Measurements from ENCODE around the gene IFNGR1. TPM values are rescaled to one million over a fixed set of nuclear protein-coding genes. Genes with fewer than 3 reads are reported as not detected.

IFNGR1 gene
- 58.3 TPM for total RNA-seq (ENCODE audit: unreplicated experiment)
- long read RNA-seq, transcript IFNGR1-201 (7 exons, 2,139 nt), result major isoform, 62 of 73 reads
- long read RNA-seq, partial matches to known transcripts, result 1 of 73 reads
- long read RNA-seq, other reads (novel, unspliced or antisense), result 6 of 73 reads

- Mint-ChIP-seq H3K4me1 (ENCODE audit: unreplicated experiment) (peaks cover 41% of the 10 kb centered on the region), H3K36me3 (ENCODE audit: low read depth, unreplicated experiment) (peaks cover 5% of the 10 kb centered on the region), H3K27me3 (ENCODE audit: unreplicated experiment) (peaks cover 3% of the 10 kb centered on the region), H3K27ac (ENCODE audit: unreplicated experiment) (peak within 1 kb of the TSS; percentile 91), H3K4me3 (ENCODE audit: unreplicated experiment) (peak within 1 kb of the TSS; percentile 99), H3K9me3 (ENCODE audit: unreplicated experiment) (no peaks in the 10 kb centered on the region)
- TF ChIP-seq CTCF (IDR thresholded peaks at IDR 0.05; ENCODE audit: unreplicated experiment), result no peak
- DNase-seq (ENCODE audit: low spot score), result peak; percentile 95
Observed at GRCh38 chr6:137218917-137219663, at the start of gene IFNGR1. Gene IFNGR1, minus strand, starts transcription at chr6:137219385. Its CDS starts 58 bp downstream, at chr6:137219327.

GRCh38 chr6:137268911-137269310, 49.7 kb upstream of the IFNGR1 start:
- no peak for DNase-seq (ENCODE audit: low spot score)
- TF ChIP-seq CTCF (IDR thresholded peaks at IDR 0.05; ENCODE audit: unreplicated experiment), result no peak
- Mint-ChIP-seq H3K27me3 (ENCODE audit: unreplicated experiment) (peaks cover 4% of the 10 kb centered on the region), H3K27ac (ENCODE audit: unreplicated experiment) (no peak overlapping the region), H3K4me1 (ENCODE audit: unreplicated experiment) (no peaks in the 10 kb centered on the region), H3K36me3 (ENCODE audit: low read depth, unreplicated experiment) (no peaks in the 10 kb centered on the region), H3K9me3 (ENCODE audit: unreplicated experiment) (no peaks in the 10 kb centered on the region), H3K4me3 (ENCODE audit: unreplicated experiment) (no peak overlapping the region)

- Mint-ChIP-seq H3K9me3 (ENCODE audit: unreplicated experiment) (no peaks in the 10 kb centered on the region), H3K4me1 (ENCODE audit: unreplicated experiment) (peaks cover 3% of the 10 kb centered on the region), H3K4me3 (ENCODE audit: unreplicated experiment) (no peak overlapping the region), H3K27me3 (ENCODE audit: unreplicated experiment) (peaks cover 4% of the 10 kb centered on the region), H3K36me3 (ENCODE audit: low read depth, unreplicated experiment) (no peaks in the 10 kb centered on the region), H3K27ac (ENCODE audit: unreplicated experiment) (no peak overlapping the region)
- DNase-seq (ENCODE audit: low spot score), result no peak
- no peak for TF ChIP-seq CTCF (IDR thresholded peaks at IDR 0.05; ENCODE audit: unreplicated experiment)
Observed at GRCh38 chr6:137266309-137266586, 47.1 kb upstream of the IFNGR1 start.

GRCh38 chr6:137265561-137266308, 46.5 kb upstream of the IFNGR1 start:
- H3K27ac Mint-ChIP-seq (ENCODE audit: unreplicated experiment), result no peak overlapping the region
- TF ChIP-seq CTCF (IDR thresholded peaks at IDR 0.05; ENCODE audit: unreplicated experiment), result no peak
- H3K4me3 Mint-ChIP-seq (ENCODE audit: unreplicated experiment), result no peak overlapping the region
- H3K9me3 Mint-ChIP-seq (ENCODE audit: unreplicated experiment), result no peaks in the 10 kb centered on the region
- H3K27me3 Mint-ChIP-seq (ENCODE audit: unreplicated experiment), result peaks cover 4% of the 10 kb centered on the region
- no peaks in the 10 kb centered on the region for H3K36me3 Mint-ChIP-seq (ENCODE audit: low read depth, unreplicated experiment)
- H3K4me1 Mint-ChIP-seq (ENCODE audit: unreplicated experiment), result peaks cover 3% of the 10 kb centered on the region
- DNase-seq (ENCODE audit: low spot score), result no peak
